Aorta (tissue), 5 donors: Measurements from ENCODE around the gene NTNG1. TPM values are rescaled to one million over a fixed set of nuclear protein-coding genes. Genes with fewer than 3 reads are reported as not detected.

ENCODE experiments used
- ATAC-seq: fragments of 200-7000 bp; cut with Tn5 transposase; one replicate; pipeline ENCODE4 v1.9.1; 2022; ENCODE audit warnings: moderate library complexity; ENCODE audit not compliant: low FRiP score
- DNase-seq, 2 donors: peaks; one replicate each; pipeline ENCODE4 v3.0.0-alpha.2; 2020
- H3K27ac ChIP-seq, 2 donors: one replicate each; pipeline ENCODE4 v1.5.1; 2013; ENCODE audit warnings: low read length in 2 of 2, mild to moderate bottlenecking in 2 of 2, moderate library complexity in 2 of 2, control low read depth in 1 of 2, inconsistent platforms in 1 of 2, low read depth in 1 of 2
- H3K27me3 ChIP-seq, 2 donors: one replicate each; pipeline ENCODE4 v1.6.1; 2013; ENCODE audit warnings: control low read depth in 1 of 2, low read length in 1 of 2, mild to moderate bottlenecking in 1 of 2, moderate library complexity in 1 of 2; ENCODE audit not compliant: insufficient read depth in 2 of 2, control insufficient read depth in 1 of 2
- H3K36me3 ChIP-seq, 2 donors: one replicate each; pipeline ENCODE4 v1.6.1; 2013; ENCODE audit warnings: control low read depth in 1 of 2, low read length in 1 of 2, mild to moderate bottlenecking in 1 of 2; ENCODE audit not compliant: insufficient read depth in 2 of 2, control insufficient read depth in 1 of 2
- H3K4me1 ChIP-seq, 2 donors: one replicate each; pipeline ENCODE4 v1.6.1; 2013; ENCODE audit warnings: low read length in 2 of 2, control low read depth in 1 of 2, mild to moderate bottlenecking in 1 of 2, moderate library complexity in 1 of 2; ENCODE audit not compliant: insufficient read depth in 2 of 2, control insufficient read depth in 1 of 2
- H3K4me3 ChIP-seq, 2 donors: one replicate each; pipeline ENCODE4 v1.5.1; 2013; ENCODE audit warnings: low read length in 2 of 2, control low read depth in 1 of 2, mild to moderate bottlenecking in 1 of 2
- H3K9me3 ChIP-seq: one replicate; pipeline ENCODE4 v1.6.1; 2013; ENCODE audit warnings: mild to moderate bottlenecking, low read length; ENCODE audit not compliant: control insufficient read depth
- WGBS, 2 donors: extraction: QIAGEN DNeasy Blood & Tissue Kit; methylation state at CpG; one replicate each; pipeline ENCODE4 v1.1.7; 2013; 5-methylcytosine and 5-hydroxymethylcytosine counted together
- intact Hi-C, 2 donors: fragments of 100-400 bp; cut with DNase I; formaldehyde crosslinking; loops; one replicate each; pipeline versions ENCODE4 v1.14.2 to v1.15.0; 2022
- polyA plus RNA-seq, 2 donors: library from polyadenylated mRNA; stranded (reverse); fragments of 200-250 nt; gene quantifications; one replicate each; pipeline ENCODE4 v1.2.3, GENCODE V29; 2013
- total RNA-seq, 2 donors: library from RNA; stranded (reverse); fragmentation: NEBNext Ultra II Directional; extraction: Animal tissue kit (Norgen Biotek cat#: 25700); gene quantifications; one replicate each; pipeline ENCODE4 v1.2.1, GENCODE V29; 2021
- donor health status: healthy with polysubstance abuse.
- donor health status: Bipolar disorder and iron deficiency.
- donor health status: DM: no; HTN: no; CAD: no.
- donor health status: DM: no; HTN: no; CAD: no.
- donor health status: DM: yes; HTN: yes; CAD: no.

The NTNG1 gene
- total and polyA plus RNA-seq, 4 donors, result 1.0 to 1.8 TPM; not detected in 2

- no peaks in the 10 kb centered on the region for H3K4me1 ChIP-seq
- no peaks in the 10 kb centered on the region for H3K27me3 ChIP-seq
- ATAC-seq (no peak), DNase-seq (no peak)
- intact Hi-C loops, result no loop called here
- no peak overlapping the region for H3K4me3 ChIP-seq
- WGBS, 2 donors, result 29 to 33% methylated on average over 1 of the region's 1 CpG
- no peaks in the 10 kb centered on the region for H3K9me3 ChIP-seq
- H3K36me3 ChIP-seq, result no peaks in the 10 kb centered on the region
- no peak overlapping the region for H3K27ac ChIP-seq
These were observed 157.7 kb downstream of the NTNG1 start for GRCh38 chr1:107298526-107298925.

GRCh38 chr1:107299521-107299920 lies 158.7 kb downstream of the NTNG1 start:
- no peaks in the 10 kb centered on the region for H3K27me3 ChIP-seq
- no peaks in the 10 kb centered on the region for H3K4me1 ChIP-seq
- H3K27ac ChIP-seq, result no peak overlapping the region
- intact Hi-C loops, result no loop called here
- no peaks in the 10 kb centered on the region for H3K9me3 ChIP-seq
- no peak for ATAC-seq
- 70 to 75% methylated on average over 3 of the region's 3 CpGs for WGBS, 2 donors
- no peak overlapping the region for H3K4me3 ChIP-seq
- DNase-seq, result no peak
- H3K36me3 ChIP-seq, result no peaks in the 10 kb centered on the region

- no peaks in the 10 kb centered on the region for H3K4me1 ChIP-seq
- ATAC-seq, result no peak
- no peaks in the 10 kb centered on the region for H3K27me3 ChIP-seq
- no peak overlapping the region for H3K27ac ChIP-seq
- DNase-seq, result no peak
- intact Hi-C loops, result no loop called here
- 51 to 66% methylated on average over 1 of the region's 1 CpG for WGBS, 2 donors
- H3K4me3 ChIP-seq, result no peak overlapping the region
- H3K36me3 ChIP-seq, result no peaks in the 10 kb centered on the region
- no peaks in the 10 kb centered on the region for H3K9me3 ChIP-seq
These were observed 169.1 kb downstream of the NTNG1 start for GRCh38 chr1:107309962-107310361.

DNA sequence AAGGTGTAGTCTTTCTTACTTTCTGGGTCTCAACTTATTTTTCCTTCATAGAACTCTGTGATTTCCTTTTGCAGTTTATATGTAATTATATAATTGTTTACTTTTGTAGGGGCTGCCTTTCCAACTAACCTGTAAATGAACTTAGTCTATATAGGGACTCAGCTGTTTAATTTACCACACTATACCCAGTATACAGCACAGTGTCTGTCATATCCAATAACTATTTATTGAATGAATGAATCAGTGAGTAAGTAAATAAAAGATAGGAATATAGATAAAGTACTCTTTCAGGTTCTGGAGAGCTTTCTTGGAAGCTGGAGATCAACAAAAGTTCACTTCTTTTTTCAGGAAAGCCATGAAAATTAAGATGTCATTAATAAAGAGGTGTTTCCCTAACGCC lies 174.8 kb downstream of the NTNG1 start:
- Histone ChIP-seq H3K27ac (no peak overlapping the region), H3K4me1 (no peaks in the 10 kb centered on the region), H3K36me3 (no peaks in the 10 kb centered on the region), H3K9me3 (no peaks in the 10 kb centered on the region), H3K27me3 (peaks cover 0 to 1% of the 10 kb centered on the region in 2 donors), H3K4me3 (no peak overlapping the region)
- intact Hi-C loops, result no loop called here
- ATAC-seq, result no peak
- no peak for DNase-seq
- 0 to 33% methylated on average over 1 of the region's 1 CpG for WGBS, 2 donors

DNA sequence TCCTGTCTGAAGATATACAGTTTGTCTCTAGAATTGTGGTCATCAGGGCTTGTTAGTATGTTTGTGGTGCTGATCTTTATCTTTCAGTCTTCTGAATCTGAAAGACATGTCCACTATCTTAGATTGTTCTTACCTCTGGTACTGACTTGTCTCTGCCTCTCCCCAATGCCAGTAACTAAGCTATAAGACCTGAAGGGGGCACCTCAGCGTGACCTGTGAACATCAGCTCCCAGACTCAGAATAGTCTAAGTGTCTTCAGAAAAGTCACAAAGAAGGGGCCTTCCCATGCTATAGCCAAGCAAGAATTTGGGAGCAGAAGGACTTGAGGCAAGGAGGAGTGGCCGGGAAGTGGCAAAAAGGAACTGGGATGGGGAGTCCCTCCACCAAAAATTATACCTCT lies 178.1 kb downstream of the NTNG1 start:
- no peak for DNase-seq
- Histone ChIP-seq H3K27ac (no peak overlapping the region), H3K4me1 (no peaks in the 10 kb centered on the region), H3K9me3 (no peaks in the 10 kb centered on the region), H3K27me3 (peaks cover 0 to 1% of the 10 kb centered on the region in 2 donors), H3K4me3 (no peak overlapping the region), H3K36me3 (no peaks in the 10 kb centered on the region)
- intact Hi-C loops, result no loop called here
- WGBS, 2 donors, result 77% methylated on average over 2 of the region's 2 CpGs
- ATAC-seq, result no peak

- H3K4me1 ChIP-seq, result no peaks in the 10 kb centered on the region
- H3K27me3 ChIP-seq, result no peaks in the 10 kb centered on the region
- ATAC-seq, result no peak
- H3K36me3 ChIP-seq, result no peaks in the 10 kb centered on the region
- H3K9me3 ChIP-seq, result no peaks in the 10 kb centered on the region
- 76 to 81% methylated on average over 3 of the region's 3 CpGs for WGBS, 2 donors
- intact Hi-C loops, result no loop called here
- no peak overlapping the region for H3K4me3 ChIP-seq
- no peak overlapping the region for H3K27ac ChIP-seq
- DNase-seq, result no peak
These were observed 182.9 kb downstream of the NTNG1 start for GRCh38 chr1:107323784-107324183.

DNA sequence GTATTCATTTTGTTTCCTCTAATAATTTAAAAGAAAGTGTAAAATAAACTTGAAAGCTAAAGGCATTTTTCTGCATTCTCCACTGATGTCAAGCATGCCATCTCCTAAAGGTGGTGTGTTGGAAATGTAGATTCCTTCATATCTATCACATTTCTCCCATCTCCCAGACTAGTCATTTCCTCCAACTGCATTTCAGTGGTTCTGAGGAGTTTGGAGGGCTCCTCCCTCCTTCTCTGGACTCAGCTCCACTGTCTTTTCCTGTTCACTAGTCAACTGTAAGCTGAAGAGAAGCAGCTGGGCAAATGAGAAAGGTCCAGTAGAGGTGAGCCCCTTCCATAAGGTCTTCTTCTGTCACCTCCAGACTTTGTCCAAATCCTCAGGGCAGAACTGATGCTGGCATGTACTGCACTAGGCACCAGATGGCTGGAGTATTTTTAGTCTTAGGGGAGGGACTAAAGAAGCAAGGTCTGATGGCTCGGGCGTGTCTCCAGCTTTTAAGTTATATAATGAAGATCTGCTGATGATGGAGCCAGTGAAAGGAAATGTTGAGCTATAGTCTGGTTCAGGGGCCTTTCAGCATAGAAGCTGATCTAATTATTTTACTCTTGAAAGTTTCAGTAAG lies 186.1 kb downstream of the NTNG1 start:
- Histone ChIP-seq H3K4me3 (no peak overlapping the region), H3K27ac (no peak overlapping the region), H3K9me3 (no peaks in the 10 kb centered on the region), H3K27me3 (no peaks in the 10 kb centered on the region), H3K4me1 (no peaks in the 10 kb centered on the region), H3K36me3 (no peaks in the 10 kb centered on the region)
- 58 to 76% methylated on average over 2 of the region's 2 CpGs for WGBS, 2 donors
- intact Hi-C loops, result no loop called here
- no peak for ATAC-seq
- DNase-seq, result no peak

DNA sequence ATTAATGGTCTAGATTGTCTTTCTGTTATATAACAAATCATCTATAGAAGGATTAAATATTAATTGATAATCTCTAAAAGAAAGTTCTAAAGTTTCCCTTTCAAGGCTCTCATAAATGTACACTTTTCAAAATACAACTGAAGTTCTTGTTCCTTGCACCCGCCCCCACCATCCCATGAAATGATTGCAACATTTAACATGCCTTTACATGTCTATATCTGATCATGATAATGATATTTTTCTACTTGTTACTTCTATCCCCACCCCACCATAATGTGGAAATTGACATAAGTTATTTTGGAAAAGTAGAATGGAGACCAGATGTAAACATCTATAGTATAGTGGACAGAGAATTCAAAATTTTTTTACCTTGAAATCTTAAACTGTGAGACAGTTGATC lies 186.6 kb downstream of the NTNG1 start:
- DNase-seq, result no peak
- Histone ChIP-seq H3K4me1 (no peaks in the 10 kb centered on the region), H3K27ac (no peak overlapping the region), H3K9me3 (no peaks in the 10 kb centered on the region), H3K36me3 (no peaks in the 10 kb centered on the region), H3K27me3 (no peaks in the 10 kb centered on the region), H3K4me3 (no peak overlapping the region)
- no peak for ATAC-seq
- WGBS, 2 donors, result 79 to 87% methylated on average over 1 of the region's 1 CpG
- intact Hi-C loops, result no loop called here

DNA sequence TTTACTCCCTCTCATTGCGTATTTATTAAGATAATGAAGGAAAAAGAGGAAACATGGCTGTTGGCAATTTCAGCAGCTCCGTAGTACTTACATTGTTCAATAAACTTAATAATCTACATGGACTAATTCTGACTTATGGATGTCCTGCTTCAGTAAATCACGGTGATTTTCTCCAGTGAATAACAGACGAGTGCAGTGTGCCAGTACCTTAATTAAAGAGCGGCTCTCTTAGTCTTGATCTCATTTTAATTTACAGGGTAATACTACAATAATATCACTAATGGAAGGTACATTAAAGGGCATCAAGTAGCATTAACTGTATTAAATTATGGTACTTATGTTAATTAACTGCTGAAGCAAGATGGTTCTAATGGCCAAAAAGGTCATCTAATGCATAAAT lies 187.2 kb downstream of the NTNG1 start:
- Histone ChIP-seq H3K27me3 (no peaks in the 10 kb centered on the region), H3K27ac (no peak overlapping the region), H3K4me1 (no peaks in the 10 kb centered on the region), H3K4me3 (no peak overlapping the region), H3K36me3 (no peaks in the 10 kb centered on the region), H3K9me3 (no peaks in the 10 kb centered on the region)
- no peak for DNase-seq
- intact Hi-C loops, result no loop called here
- no peak for ATAC-seq
- WGBS, 2 donors, result 81 to 83% methylated on average over 5 of the region's 5 CpGs
